Trophoblast cell (in vitro differentiated cells and primary cell): ENCODE measurements around the gene EIF5A. TPM values are rescaled to one million over a fixed set of nuclear protein-coding genes. Genes with fewer than 3 reads are reported as not detected.
A peak's percentile ranks its signal among the peaks of the same experiment; 100 is the strongest.

Source experiments
- DNase-seq, 2 donors: peaks; one replicate each; pipeline ENCODE4 v3.0.0-alpha.2; 2016
- H2AFZ ChIP-seq: 2 replicates; pipeline ENCODE4 v1.6.1; 2013; ENCODE audit warnings: low read length, moderate library complexity, mild to moderate bottlenecking; ENCODE audit not compliant: insufficient read depth, poor library complexity
- H2AK5ac ChIP-seq: 2 replicates; pipeline ENCODE4 v1.6.1; 2013; ENCODE audit warnings: mild to moderate bottlenecking, low read length
- H2BK120ac ChIP-seq: 2 replicates; pipeline ENCODE4 v1.6.1; 2013; ENCODE audit warnings: low read length, mild to moderate bottlenecking, moderate library complexity; ENCODE audit not compliant: insufficient read depth, poor library complexity
- H2BK12ac ChIP-seq: 2 replicates; pipeline ENCODE4 v1.6.1; 2013; ENCODE audit warnings: mild to moderate bottlenecking, low read length, moderate library complexity
- H2BK5ac ChIP-seq: 2 replicates; pipeline ENCODE4 v1.6.1; 2013; ENCODE audit warnings: low read length, low read depth, moderate library complexity, mild to moderate bottlenecking; ENCODE audit not compliant: poor library complexity
- H3K14ac ChIP-seq: 2 replicates; pipeline ENCODE4 v1.6.1; 2013; ENCODE audit warnings: mild to moderate bottlenecking, low read length
- H3K18ac ChIP-seq: 2 replicates; pipeline ENCODE4 v1.6.1; 2013; ENCODE audit warnings: mild to moderate bottlenecking, low read length
- H3K23ac ChIP-seq: 2 replicates; pipeline ENCODE4 v1.6.1; 2013; ENCODE audit warnings: low read length
- H3K27ac ChIP-seq: 2 replicates; pipeline ENCODE4 v1.5.1; 2013; ENCODE audit warnings: low read depth, mild to moderate bottlenecking, inconsistent platforms, low read length, moderate library complexity
- H3K27me3 ChIP-seq: 2 replicates; pipeline ENCODE4 v1.6.1; 2013; ENCODE audit warnings: inconsistent platforms, mild to moderate bottlenecking, low read length, moderate library complexity; ENCODE audit not compliant: insufficient read depth
- H3K36me3 ChIP-seq, 2 experiments: 1 replicate in 1 of 2; 2 replicates in 1 of 2; pipeline ENCODE4 v1.6.1; 2013; ENCODE audit warnings: low read length in 2 of 2, mild to moderate bottlenecking in 2 of 2, moderate library complexity in 1 of 2; ENCODE audit not compliant: insufficient read depth in 2 of 2, control insufficient read depth in 1 of 2
- H3K4ac ChIP-seq: 2 replicates; pipeline ENCODE4 v1.6.1; 2013; ENCODE audit warnings: low read depth, mild to moderate bottlenecking, low read length, moderate library complexity
- H3K4me1 ChIP-seq, 2 experiments: 1 replicate in 1 of 2; 2 replicates in 1 of 2; pipeline ENCODE4 v1.6.1; 2013; ENCODE audit warnings: low read length in 2 of 2, mild to moderate bottlenecking in 2 of 2, moderate library complexity in 1 of 2; ENCODE audit not compliant: insufficient read depth in 2 of 2, control insufficient read depth in 1 of 2
- H3K4me2 ChIP-seq: 2 replicates; pipeline ENCODE4 v1.6.1; 2013; ENCODE audit warnings: inconsistent platforms, mild to moderate bottlenecking, low read length, moderate library complexity
- H3K4me3 ChIP-seq: 2 replicates; pipeline ENCODE4 v1.5.1; 2013; ENCODE audit warnings: mild to moderate bottlenecking, low read depth, low read length, inconsistent platforms
- H3K79me1 ChIP-seq: one replicate; pipeline ENCODE4 v1.6.1; 2013; ENCODE audit warnings: low read length
- H3K79me2 ChIP-seq: 2 replicates; pipeline ENCODE4 v1.6.1; 2013; ENCODE audit warnings: low read length, mild to moderate bottlenecking; ENCODE audit not compliant: control insufficient read depth, insufficient read depth, poor library complexity
- H3K9ac ChIP-seq: 2 replicates; pipeline ENCODE4 v1.6.1; 2013; ENCODE audit warnings: mild to moderate bottlenecking, low read length
- H3K9me3 ChIP-seq: 2 replicates; pipeline ENCODE4 v1.6.1; 2013; ENCODE audit warnings: low read depth, mild to moderate bottlenecking, control low read depth, inconsistent platforms, low read length; ENCODE audit not compliant: insufficient read depth
- H4K12ac ChIP-seq: 2 replicates; pipeline ENCODE4 v1.6.1; 2013; ENCODE audit warnings: low read depth, mild to moderate bottlenecking, low read length, moderate library complexity
- H4K8ac ChIP-seq: 2 replicates; pipeline ENCODE4 v1.6.1; 2013; ENCODE audit warnings: low read depth, mild to moderate bottlenecking, low read length, moderate library complexity
- H4K91ac ChIP-seq: one replicate; pipeline ENCODE4 v1.6.1; 2013; ENCODE audit warnings: low read depth, mild to moderate bottlenecking, low read length, moderate library complexity
- WGBS: extraction: QIAGEN DNeasy Blood & Tissue Kit; methylation state at CpG from one replicate; pipeline ENCODE4 v1.1.7; 2013; ENCODE audit warnings: missing lambda C conversion rate; ENCODE audit not compliant: insufficient read length, insufficient coverage; ENCODE audit errors: extremely low coverage; 5-methylcytosine and 5-hydroxymethylcytosine counted together
- polyA plus RNA-seq: library from polyadenylated mRNA; stranded (reverse); fragments of 200-250 nt; gene quantifications from 2 replicates; pipeline ENCODE4 v1.2.3, GENCODE V29; 2013

EIF5A gene
- polyA plus RNA-seq, result 585 and 612 TPM in 2 replicates

GRCh38 chr17:7306911-7307685, at the start of gene EIF5A:
Gene EIF5A (plus strand): TSS chr17:7307628. CDS start chr17:7309636, 2,008 bp downstream.
- Histone ChIP-seq H3K18ac (peak within 1 kb of the TSS; percentile 98), H3K36me3 (peaks cover 18 to 24% of the 10 kb centered on the region in 2 experiments), H4K12ac (peak within 1 kb of the TSS; percentile 93), H3K23ac (no peak within 1 kb of the TSS), H2AK5ac (peak within 1 kb of the TSS; percentile 98), H3K27ac (peak within 1 kb of the TSS; percentile 90), H3K79me2 (peaks cover 22% of the 10 kb centered on the region), H2BK120ac (peak within 1 kb of the TSS; percentile 82), H3K4me2 (peak within 1 kb of the TSS; percentile 97), H3K4ac (peak within 1 kb of the TSS; percentile 80), H4K91ac (peak within 1 kb of the TSS; percentile 94), H3K9me3 (no peaks in the 10 kb centered on the region), H2BK12ac (no peak within 1 kb of the TSS), H3K4me1 (peaks cover 4% of the 10 kb centered on the region in 2 experiments), H3K4me3 (peak within 1 kb of the TSS; percentile 99), H3K79me1 (peaks cover 16% of the 10 kb centered on the region), H2BK5ac (peak within 1 kb of the TSS; percentile 95), H3K14ac (peak within 1 kb of the TSS; percentile 97), H2AFZ (peak within 1 kb of the TSS; percentile 89), H4K8ac (peak within 1 kb of the TSS; percentile 96), H3K27me3 (no peaks in the 10 kb centered on the region), H3K9ac (peak within 1 kb of the TSS; percentile 99)
- peak; percentile 100 for DNase-seq
- no CpG with 5 or more reads among the region's 64 CpGs for WGBS

- Histone ChIP-seq H3K9me3 (peaks cover 4% of the 10 kb centered on the region), H3K18ac (peak overlapping the region; percentile 29), H2AFZ (no peak overlapping the region), H2BK120ac (no peak overlapping the region), H3K27ac (no peak overlapping the region), H2AK5ac (no peak overlapping the region), H2BK5ac (no peak overlapping the region), H2BK12ac (no peak overlapping the region), H4K12ac (no peak overlapping the region), H4K8ac (no peak overlapping the region), H3K79me2 (peaks cover 25% of the 10 kb centered on the region), H3K4ac (no peak overlapping the region), H4K91ac (no peak overlapping the region), H3K9ac (no peak overlapping the region), H3K36me3 (peaks cover 28 to 42% of the 10 kb centered on the region in 2 experiments), H3K79me1 (peaks cover 28% of the 10 kb centered on the region), H3K27me3 (no peaks in the 10 kb centered on the region), H3K14ac (no peak overlapping the region), H3K4me1 (peaks cover 6 to 17% of the 10 kb centered on the region in 2 experiments), H3K23ac (no peak overlapping the region), H3K4me3 (no peak overlapping the region), H3K4me2 (no peak overlapping the region)
- WGBS, result no CpG with 5 or more reads among the region's 7 CpGs
- DNase-seq, result peak in 1 of 2 donors; percentile 53
Measured at GRCh38 chr17:7258731-7259554, 48.5 kb upstream of the EIF5A start.

DNA sequence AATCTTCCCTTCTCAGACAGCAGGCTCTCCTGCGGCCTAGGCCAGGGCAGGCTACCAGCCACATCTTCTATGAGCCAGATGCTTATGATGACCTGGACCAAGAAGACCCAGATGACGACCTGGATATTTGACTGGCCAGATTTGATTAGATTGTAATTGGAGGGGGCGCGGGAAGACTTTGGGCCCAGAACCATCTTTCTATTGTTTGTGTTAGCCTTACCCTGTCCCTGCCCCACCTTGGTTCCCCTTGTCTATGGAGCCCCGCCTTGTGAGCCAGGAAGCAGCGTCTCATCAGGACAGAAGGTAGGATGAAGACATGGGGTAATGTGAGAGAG, 47.9 kb upstream of the EIF5A start:
- Histone ChIP-seq H3K9ac (no peak overlapping the region), H2BK120ac (no peak overlapping the region), H3K18ac (peak overlapping the region; percentile 29), H3K4me1 (peaks cover 9 to 17% of the 10 kb centered on the region in 2 experiments), H4K12ac (no peak overlapping the region), H3K79me1 (peaks cover 28% of the 10 kb centered on the region), H2BK5ac (no peak overlapping the region), H3K79me2 (peaks cover 25% of the 10 kb centered on the region), H2AFZ (no peak overlapping the region), H3K4me2 (no peak overlapping the region), H3K4ac (no peak overlapping the region), H3K9me3 (peaks cover 3% of the 10 kb centered on the region), H4K8ac (no peak overlapping the region), H3K23ac (no peak overlapping the region), H3K14ac (no peak overlapping the region), H3K27me3 (no peaks in the 10 kb centered on the region), H4K91ac (no peak overlapping the region), H3K36me3 (peaks cover 28 to 38% of the 10 kb centered on the region in 2 experiments), H2BK12ac (no peak overlapping the region), H3K4me3 (no peak overlapping the region), H3K27ac (no peak overlapping the region), H2AK5ac (no peak overlapping the region)
- DNase-seq, result no peak
- no CpG with 5 or more reads among the region's 6 CpGs for WGBS

- peak overlapping the region; percentile 37 for H2BK12ac ChIP-seq
- H2BK120ac ChIP-seq, result no peak overlapping the region
- H2AK5ac ChIP-seq, result peak overlapping the region; percentile 64
- H3K18ac ChIP-seq, result no peak overlapping the region
- no peak for DNase-seq
- H3K9ac ChIP-seq, result no peak overlapping the region
- no peak overlapping the region for H3K14ac ChIP-seq
- peak overlapping the region; percentile 20 for H4K91ac ChIP-seq
- no peaks in the 10 kb centered on the region for H3K27me3 ChIP-seq
- H3K4me1 ChIP-seq, result peaks cover 10 to 17% of the 10 kb centered on the region in 2 experiments
- H3K27ac ChIP-seq, result no peak overlapping the region
- peak overlapping the region; percentile 65 for H4K8ac ChIP-seq
- no CpG with 5 or more reads among the region's 4 CpGs for WGBS
- no peak overlapping the region for H2AFZ ChIP-seq
- peak overlapping the region; percentile 68 for H3K4me2 ChIP-seq
- H3K79me2 ChIP-seq, result peaks cover 25% of the 10 kb centered on the region
- H3K79me1 ChIP-seq, result peaks cover 28% of the 10 kb centered on the region
- H3K9me3 ChIP-seq, result peaks cover 2% of the 10 kb centered on the region
- H3K36me3 ChIP-seq, result peaks cover 26 to 34% of the 10 kb centered on the region in 2 experiments
- H4K12ac ChIP-seq, result no peak overlapping the region
- no peak overlapping the region for H3K4me3 ChIP-seq
- H2BK5ac ChIP-seq, result no peak overlapping the region
- peak overlapping the region; percentile 92 for H3K4ac ChIP-seq
- no peak overlapping the region for H3K23ac ChIP-seq
Measured at GRCh38 chr17:7260151-7260550, 47.3 kb upstream of the EIF5A start.
